ENCODE measurements around the gene LAMB4. TPM values are rescaled to one million over a fixed set of nuclear protein-coding genes. Genes with fewer than 3 reads are reported as not detected.

LAMB4 gene
- total and polyA plus RNA-seq, 10 donors = 0.03 to 0.94 (median 0.22) TPM; not detected in 2

- WGBS, 5 donors = 80 to 98% (median 86%) methylated on average over 1 of the region's 1 CpG
- no peak overlapping the region for H3K27ac ChIP-seq
- intact Hi-C loops (cut with DNase I; ENCODE audit: low total_unique reads) = no loop called here
- H3K4me3 ChIP-seq = no peak overlapping the region
- no peaks in the 10 kb centered on the region for H3K9me3 ChIP-seq
- peaks cover 0 to 6% (median 0%) of the 10 kb centered on the region in 7 donors for H3K27me3 ChIP-seq (replicated peaks in 1 of 7)
- peaks cover 0 to 12% (median 5%) of the 10 kb centered on the region in 6 donors for H3K4me1 ChIP-seq
- no peak for DNase-seq
- H3K36me3 ChIP-seq = no peaks in the 10 kb centered on the region
- no peak for TF ChIP-seq POLR2AphosphoS5 (IDR thresholded peaks at IDR 0.05)
- TF ChIP-seq CTCF (IDR thresholded peaks at IDR 0.05 in 8 of 11, conservative IDR thresholded peaks at IDR 0.05 in 3 of 11) = no peak
- TF ChIP-seq POLR2A (IDR thresholded peaks at IDR 0.05) = no peak
These were observed 30.4 kb downstream of the LAMB4 start for GRCh38 chr7:108099713-108100112.

GRCh38 chr7:108097703-108098102 is 32.5 kb downstream of the LAMB4 start:
- H3K9me3 ChIP-seq = no peaks in the 10 kb centered on the region
- intact Hi-C loops (cut with DNase I; ENCODE audit: low total_unique reads) = no loop called here
- no peak overlapping the region for H3K27ac ChIP-seq
- H3K27me3 ChIP-seq (replicated peaks in 1 of 7) = peaks cover 0 to 6% (median 0%) of the 10 kb centered on the region in 7 donors
- no peaks in the 10 kb centered on the region for H3K36me3 ChIP-seq
- DNase-seq = no peak
- WGBS, 5 donors = 74 to 82% (median 77%) methylated on average over 7 of the region's 7 CpGs
- no peak overlapping the region for H3K4me3 ChIP-seq
- TF ChIP-seq POLR2AphosphoS5 (IDR thresholded peaks at IDR 0.05) = no peak
- TF ChIP-seq POLR2A (IDR thresholded peaks at IDR 0.05) = no peak
- peak in 5 of 11 experiments; percentile 15 to 27 (median 24) for TF ChIP-seq CTCF (IDR thresholded peaks at IDR 0.05 in 8 of 11, conservative IDR thresholded peaks at IDR 0.05 in 3 of 11)
- H3K4me1 ChIP-seq = peaks cover 0 to 12% (median 5%) of the 10 kb centered on the region in 6 donors

GRCh38 chr7:108096996-108097395 is 33.2 kb downstream of the LAMB4 start:
- peaks cover 0 to 12% (median 5%) of the 10 kb centered on the region in 6 donors for H3K4me1 ChIP-seq
- H3K9me3 ChIP-seq = no peaks in the 10 kb centered on the region
- 85 to 93% (median 92%) methylated on average over 4 of the region's 4 CpGs for WGBS, 5 donors
- H3K36me3 ChIP-seq = no peaks in the 10 kb centered on the region
- TF ChIP-seq CTCF (IDR thresholded peaks at IDR 0.05 in 8 of 11, conservative IDR thresholded peaks at IDR 0.05 in 3 of 11) = no peak
- TF ChIP-seq POLR2AphosphoS5 (IDR thresholded peaks at IDR 0.05) = no peak
- TF ChIP-seq POLR2A (IDR thresholded peaks at IDR 0.05) = no peak
- intact Hi-C loops (cut with DNase I; ENCODE audit: low total_unique reads) = no loop called here
- H3K27ac ChIP-seq = no peak overlapping the region
- H3K4me3 ChIP-seq = no peak overlapping the region
- peaks cover 0 to 6% (median 0%) of the 10 kb centered on the region in 7 donors for H3K27me3 ChIP-seq (replicated peaks in 1 of 7)
- DNase-seq = no peak

DNA sequence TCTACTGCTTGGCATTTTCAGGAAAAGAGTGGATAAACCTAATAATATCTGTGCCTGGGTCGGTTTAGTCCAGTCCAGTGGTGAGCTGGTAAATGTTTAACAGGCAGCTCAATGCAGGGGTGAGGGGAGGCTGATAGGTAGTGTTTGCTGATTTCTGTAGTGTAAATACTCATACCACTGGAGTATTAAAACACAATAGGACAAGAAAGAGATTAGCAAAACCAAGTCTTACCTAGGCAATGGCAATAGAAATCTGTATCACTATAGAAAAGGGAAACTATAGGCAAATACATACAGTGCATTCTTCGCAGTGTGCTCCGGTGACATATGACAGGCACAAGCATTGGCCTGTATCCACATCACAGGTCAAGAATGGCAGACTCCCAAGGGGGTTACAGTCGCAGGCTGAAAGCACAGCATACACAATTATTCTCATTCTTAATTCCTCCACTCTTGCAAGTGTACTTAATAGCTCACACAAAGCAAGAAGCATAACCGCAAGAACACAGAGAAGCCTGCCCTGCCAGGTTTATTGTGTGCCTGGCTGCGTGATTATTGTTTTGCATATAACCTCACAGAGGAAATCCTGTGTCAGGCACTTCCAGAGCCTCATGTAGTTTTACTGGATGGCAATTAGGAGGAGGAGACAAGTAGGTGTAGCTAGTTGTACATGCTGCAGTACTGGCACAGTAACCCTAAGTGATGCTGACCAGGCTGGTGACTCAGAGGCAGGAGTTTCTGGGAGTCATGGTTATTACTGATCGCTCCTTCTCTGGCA is 35.0 kb downstream of the LAMB4 start:
- no peak for TF ChIP-seq POLR2AphosphoS5 (IDR thresholded peaks at IDR 0.05)
- TF ChIP-seq CTCF (IDR thresholded peaks at IDR 0.05 in 8 of 11, conservative IDR thresholded peaks at IDR 0.05 in 3 of 11) = no peak
- TF ChIP-seq POLR2A (IDR thresholded peaks at IDR 0.05) = no peak
- peaks cover 0 to 12% (median 5%) of the 10 kb centered on the region in 6 donors for H3K4me1 ChIP-seq
- no peaks in the 10 kb centered on the region for H3K9me3 ChIP-seq
- DNase-seq = no peak
- H3K27me3 ChIP-seq (replicated peaks in 1 of 7) = peaks cover 0 to 6% (median 0%) of the 10 kb centered on the region in 7 donors
- H3K27ac ChIP-seq = no peak overlapping the region
- no peaks in the 10 kb centered on the region for H3K36me3 ChIP-seq
- intact Hi-C loops (cut with DNase I; ENCODE audit: low total_unique reads) = no loop called here
- WGBS, 5 donors = 43 to 64% (median 57%) methylated on average over 7 of the region's 7 CpGs
- H3K4me3 ChIP-seq = no peak overlapping the region
